ENCODE measurements around the gene ADGRG1. TPM values are rescaled to one million over a fixed set of nuclear protein-coding genes. Genes with fewer than 3 reads are reported as not detected.

ADGRG1 gene
- total RNA-seq, 1 experiment from 2014 or later, result 10.2 TPM

DNA sequence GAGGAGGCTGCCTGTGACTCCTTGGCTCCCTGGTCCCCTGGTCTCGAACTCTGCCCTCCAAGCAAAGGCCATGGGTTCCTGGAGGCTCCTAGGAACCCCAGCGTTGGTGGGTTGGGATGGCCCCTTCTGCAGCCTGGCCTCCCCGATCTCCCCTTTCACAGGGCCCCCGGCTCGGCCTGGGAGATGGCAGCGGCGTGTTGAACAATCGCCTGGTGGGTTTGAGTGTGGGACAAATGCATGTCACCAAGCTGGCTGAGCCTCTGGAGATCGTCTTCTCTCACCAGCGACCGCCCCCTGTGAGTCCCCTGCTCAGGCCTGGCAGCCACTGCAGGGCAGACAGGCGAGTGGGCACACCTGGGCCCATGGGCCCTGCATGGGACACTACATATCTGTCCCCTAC is 50.6 kb downstream of the ADGRG1 start:
- intact Hi-C loops (cut with micrococcal nuclease), result no loop called here
- Mint-ChIP-seq H3K36me3 (ENCODE audit: insufficient read depth, unreplicated experiment) (no peaks in the 10 kb centered on the region), H3K27ac (ENCODE audit: low read depth, unreplicated experiment) (no peak overlapping the region), H3K4me3 (ENCODE audit: unreplicated experiment) (no peak overlapping the region), H3K4me1 (ENCODE audit: insufficient read depth, unreplicated experiment) (peaks cover 12% of the 10 kb centered on the region), H3K27me3 (ENCODE audit: insufficient read depth, unreplicated experiment) (peaks cover 5% of the 10 kb centered on the region), H3K9me3 (ENCODE audit: unreplicated experiment) (no peaks in the 10 kb centered on the region)
- POLR2A ChIA-PET, result interaction anchor here (0.6 to 0.7 kb wide), 2 partner anchors 10 to 24 kb away, joined by 3 to 4 read pairs; no protein-coding TSS in a partner anchor
- TF ChIP-seq, protein P1, sequence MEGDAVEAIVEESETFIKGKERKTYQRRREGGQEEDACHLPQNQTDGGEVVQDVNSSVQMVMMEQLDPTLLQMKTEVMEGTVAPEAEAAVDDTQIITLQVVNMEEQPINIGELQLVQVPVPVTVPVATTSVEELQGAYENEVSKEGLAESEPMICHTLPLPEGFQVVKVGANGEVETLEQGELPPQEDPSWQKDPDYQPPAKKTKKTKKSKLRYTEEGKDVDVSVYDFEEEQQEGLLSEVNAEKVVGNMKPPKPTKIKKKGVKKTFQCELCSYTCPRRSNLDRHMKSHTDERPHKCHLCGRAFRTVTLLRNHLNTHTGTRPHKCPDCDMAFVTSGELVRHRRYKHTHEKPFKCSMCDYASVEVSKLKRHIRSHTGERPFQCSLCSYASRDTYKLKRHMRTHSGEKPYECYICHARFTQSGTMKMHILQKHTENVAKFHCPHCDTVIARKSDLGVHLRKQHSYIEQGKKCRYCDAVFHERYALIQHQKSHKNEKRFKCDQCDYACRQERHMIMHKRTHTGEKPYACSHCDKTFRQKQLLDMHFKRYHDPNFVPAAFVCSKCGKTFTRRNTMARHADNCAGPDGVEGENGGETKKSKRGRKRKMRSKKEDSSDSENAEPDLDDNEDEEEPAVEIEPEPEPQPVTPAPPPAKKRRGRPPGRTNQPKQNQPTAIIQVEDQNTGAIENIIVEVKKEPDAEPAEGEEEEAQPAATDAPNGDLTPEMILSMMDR (IDR thresholded peaks at IDR 0.05; ENCODE audit: unreplicated experiment), result no peak
- DNase-seq (ENCODE audit: unreplicated experiment), result no peak
- CTCF ChIA-PET, result interaction anchor here (0.7 kb wide), 2 partner anchors 57 to 116 kb away, joined by 3 to 4 read pairs; no protein-coding TSS in a partner anchor
- no TSS peak for BruUV-seq (replicated peaks)

DNA sequence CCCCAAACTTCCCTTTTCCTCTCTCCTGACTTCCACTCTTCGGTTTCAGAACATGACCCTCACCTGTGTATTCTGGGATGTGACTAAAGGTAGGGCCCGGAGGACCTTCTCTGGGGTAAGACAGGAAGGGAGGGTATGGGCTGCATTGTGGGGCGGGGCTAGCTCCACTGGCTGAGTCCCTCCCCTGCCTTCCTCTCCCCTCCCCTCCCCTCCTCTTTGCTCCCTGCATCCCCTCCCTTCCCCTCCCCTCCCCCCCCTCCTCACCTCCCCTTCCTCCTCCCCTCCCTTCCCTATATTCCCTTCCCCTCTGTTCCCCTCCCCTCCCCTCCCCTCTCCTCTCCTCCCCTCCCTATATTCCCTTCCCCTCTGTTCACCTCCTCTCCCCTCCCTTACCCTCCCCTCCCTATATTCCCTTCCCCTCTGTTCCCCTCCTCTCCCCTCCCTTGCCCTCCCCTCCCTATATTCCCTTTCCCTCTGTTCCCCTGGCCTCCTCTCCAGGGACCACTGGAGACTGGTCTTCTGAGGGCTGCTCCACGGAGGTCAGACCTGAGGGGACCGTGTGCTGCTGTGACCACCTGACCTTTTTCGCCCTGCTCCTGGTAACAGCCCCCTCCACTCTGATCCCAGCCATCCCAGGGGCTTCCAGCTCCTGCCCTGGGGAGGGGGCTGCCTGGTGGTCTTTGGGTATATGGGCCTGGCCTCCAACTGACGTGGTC is 51.5 kb downstream of the ADGRG1 start:
- no TSS peak for BruUV-seq (replicated peaks)
- TF ChIP-seq, protein P1 (IDR thresholded peaks at IDR 0.05; ENCODE audit: unreplicated experiment), result no peak
- CTCF ChIA-PET, result interaction anchor here (0.6 to 0.7 kb wide), 2 partner anchors 189 to 280 kb away, joined by 3 read pairs; no protein-coding TSS in a partner anchor

DNA sequence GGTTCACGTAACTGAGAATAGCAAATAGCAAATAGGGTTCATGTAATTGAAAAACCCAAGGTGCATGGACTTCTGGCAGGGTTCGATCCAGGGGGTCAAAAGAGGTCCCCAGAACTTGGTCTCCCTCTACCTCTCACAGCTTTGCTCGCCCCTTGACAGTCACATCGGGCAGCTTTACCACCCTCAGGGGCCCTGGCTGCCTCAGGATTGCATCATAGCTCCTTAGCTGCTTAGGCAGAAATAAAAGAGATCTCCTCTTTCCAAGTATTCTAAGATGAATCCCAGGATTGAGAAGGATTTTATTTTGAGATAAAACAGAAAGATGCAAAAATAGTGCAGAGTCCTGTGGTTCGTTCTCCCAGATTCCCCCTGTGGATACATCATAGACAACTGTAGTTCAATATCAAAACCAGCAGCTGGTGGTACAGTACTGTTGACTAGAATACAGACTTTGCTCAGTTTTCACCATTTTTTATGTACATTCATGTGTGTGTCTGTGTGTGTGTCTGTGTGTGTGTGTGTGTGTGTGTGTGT is 52.5 kb downstream of the ADGRG1 start:
- no peaks in the 10 kb centered on the region for H3K9me3 Mint-ChIP-seq (ENCODE audit: unreplicated experiment)
- ChIA-PET CTCF (interaction anchor here (0.6 to 1.1 kb wide), 5 partner anchors 19 to 281 kb away, joined by 3 to 6 read pairs (median 4); no protein-coding TSS in a partner anchor), POLR2A (interaction anchor here (0.6 kb wide), 1 partner anchor 174 kb away, joined by 4 read pairs; no protein-coding TSS in a partner anchor)
- DNase-seq (ENCODE audit: unreplicated experiment), result no peak
- H3K36me3 Mint-ChIP-seq (ENCODE audit: insufficient read depth, unreplicated experiment), result no peaks in the 10 kb centered on the region
- intact Hi-C loops (cut with micrococcal nuclease), result no loop called here
- no TSS peak for BruUV-seq (replicated peaks)
- TF ChIP-seq, protein P1 (IDR thresholded peaks at IDR 0.05; ENCODE audit: unreplicated experiment), result no peak
- H3K27me3 Mint-ChIP-seq (ENCODE audit: insufficient read depth, unreplicated experiment), result no peaks in the 10 kb centered on the region
- no peak overlapping the region for H3K27ac Mint-ChIP-seq (ENCODE audit: low read depth, unreplicated experiment)
- H3K4me1 Mint-ChIP-seq (ENCODE audit: insufficient read depth, unreplicated experiment), result peaks cover 5% of the 10 kb centered on the region
- no peak overlapping the region for H3K4me3 Mint-ChIP-seq (ENCODE audit: unreplicated experiment)

More for the DNA sequence above, 51.5 kb downstream of the ADGRG1 start:
- Mint-ChIP-seq H3K9me3 (ENCODE audit: unreplicated experiment) (no peaks in the 10 kb centered on the region), H3K4me1 (ENCODE audit: insufficient read depth, unreplicated experiment) (peaks cover 12% of the 10 kb centered on the region), H3K36me3 (ENCODE audit: insufficient read depth, unreplicated experiment) (no peaks in the 10 kb centered on the region), H3K4me3 (ENCODE audit: unreplicated experiment) (no peak overlapping the region), H3K27ac (ENCODE audit: low read depth, unreplicated experiment) (no peak overlapping the region), H3K27me3 (ENCODE audit: insufficient read depth, unreplicated experiment) (no peaks in the 10 kb centered on the region)
- POLR2A ChIA-PET, result interaction anchor here (0.6 kb wide), 1 partner anchor 173 kb away, joined by 4 read pairs; no protein-coding TSS in a partner anchor
- intact Hi-C loops (cut with micrococcal nuclease), result no loop called here
- no peak for DNase-seq (ENCODE audit: unreplicated experiment)

DNA sequence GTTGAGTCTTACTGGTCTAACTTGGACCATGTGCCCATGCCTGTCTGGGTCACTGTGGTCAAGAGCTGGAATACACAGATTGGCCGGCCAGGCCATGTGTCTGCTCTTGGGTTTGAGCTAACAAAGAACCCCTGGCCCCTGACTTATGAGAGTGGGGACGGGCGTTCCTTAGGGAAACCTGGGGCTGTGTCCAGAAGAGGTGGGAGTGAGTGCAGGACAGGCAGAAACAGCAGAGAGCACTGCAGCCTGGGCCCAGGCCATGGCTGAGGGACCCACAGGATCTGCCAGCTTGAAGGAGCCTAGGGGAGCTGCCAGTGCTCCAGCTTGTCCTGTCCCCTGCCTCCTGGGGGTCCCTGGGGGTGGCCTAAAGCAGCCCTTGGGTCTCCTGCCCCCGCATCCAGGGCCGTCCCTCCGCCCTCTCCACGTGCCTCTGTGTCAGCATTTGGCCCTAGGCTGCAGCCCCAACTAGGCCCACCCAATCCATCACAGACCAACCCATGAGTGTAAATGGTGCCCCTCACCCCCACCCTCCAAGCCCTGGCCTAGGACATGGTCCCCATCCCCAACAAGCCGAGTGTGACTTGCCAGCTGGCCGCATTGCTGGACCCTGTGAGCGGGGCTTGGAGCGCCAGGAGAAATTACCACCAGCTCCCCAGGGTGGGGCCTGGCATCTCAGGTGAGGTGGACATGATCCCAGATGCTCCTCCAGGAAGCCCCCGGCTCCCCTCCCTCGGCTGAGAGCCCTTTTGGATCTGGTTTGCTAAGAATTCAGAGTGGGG is 53.7 kb downstream of the ADGRG1 start:
- DNase-seq (ENCODE audit: unreplicated experiment), result no peak
- no peaks in the 10 kb centered on the region for H3K9me3 Mint-ChIP-seq (ENCODE audit: unreplicated experiment)
- ChIA-PET POLR2A (no interaction called here), CTCF (interaction anchor here (0.6 to 1.1 kb wide), 2 partner anchors 11 to 18 kb away, joined by 3 to 4 read pairs; no protein-coding TSS in a partner anchor)
- no peak overlapping the region for H3K27ac Mint-ChIP-seq (ENCODE audit: low read depth, unreplicated experiment)
- no peak overlapping the region for H3K4me3 Mint-ChIP-seq (ENCODE audit: unreplicated experiment)
- H3K36me3 Mint-ChIP-seq (ENCODE audit: insufficient read depth, unreplicated experiment), result no peaks in the 10 kb centered on the region
- TF ChIP-seq, protein P1 (IDR thresholded peaks at IDR 0.05; ENCODE audit: unreplicated experiment), result no peak
- BruUV-seq (replicated peaks), result no TSS peak
- H3K27me3 Mint-ChIP-seq (ENCODE audit: insufficient read depth, unreplicated experiment), result no peaks in the 10 kb centered on the region
- intact Hi-C loops (cut with micrococcal nuclease), result no loop called here
- H3K4me1 Mint-ChIP-seq (ENCODE audit: insufficient read depth, unreplicated experiment), result peaks cover 5% of the 10 kb centered on the region
